Lower lobe of right lung (tissue), 2 donors: ENCODE measurements around the gene HHIP. TPM values are rescaled to one million over a fixed set of nuclear protein-coding genes. Genes with fewer than 3 reads are reported as not detected.

Experiments used
- ATAC-seq, 2 donors: fragments of 200-7000 bp; cut with Tn5 transposase; one replicate each; pipeline ENCODE4 v1.9.1; 2020 to 2022; ENCODE audit warnings: mild to moderate bottlenecking in 2 of 2, moderate library complexity in 2 of 2
- DNase-seq: peaks from one replicate; pipeline ENCODE4 v3.0.0-alpha.2; 2020
- H3K27ac ChIP-seq: fragments of 200-600 bp; one replicate; pipeline ENCODE4 v1.8.0; 2022
- H3K27me3 ChIP-seq: fragments of 200-600 bp; one replicate; pipeline ENCODE4 v1.8.0; 2022; ENCODE audit warnings: low read depth
- H3K36me3 ChIP-seq: fragments of 200-600 bp; one replicate; pipeline ENCODE4 v1.8.0; 2022; ENCODE audit warnings: mild to moderate bottlenecking
- H3K4me1 ChIP-seq: fragments of 200-600 bp; one replicate; pipeline ENCODE4 v1.8.0; 2022
- H3K4me3 ChIP-seq: fragments of 200-600 bp; one replicate; pipeline ENCODE4 v1.8.0; 2022; ENCODE audit warnings: mild to moderate bottlenecking
- H3K9me3 ChIP-seq: fragments of 200-600 bp; one replicate; pipeline ENCODE4 v1.8.0; 2022
- intact Hi-C: fragments of 100-400 bp; cut with DNase I; formaldehyde crosslinking; loops from one replicate; pipeline ENCODE4 v1.11.0; 2022
- total RNA-seq: library from RNA; stranded (reverse); fragmentation: NEBNext Ultra II Directional; extraction: Animal tissue kit (Norgen Biotek cat#: 25700); gene quantifications from one replicate; pipeline ENCODE4 v1.2.1, GENCODE V29; 2021
- TF ChIP-seq, protein P1 (sequence below): fragments of 200-600 bp; IDR thresholded peaks from one replicate; pipeline ENCODE4 v1.8.0; 2022; ENCODE audit warnings: antibody characterized with exemption, mild to moderate bottlenecking
- donor health status: DM: no; HTN: yes; CAD: no; lungs with severe emphysema.

The HHIP gene
- total RNA-seq, 1 donor from 2014 or later, result 172 TPM

DNA sequence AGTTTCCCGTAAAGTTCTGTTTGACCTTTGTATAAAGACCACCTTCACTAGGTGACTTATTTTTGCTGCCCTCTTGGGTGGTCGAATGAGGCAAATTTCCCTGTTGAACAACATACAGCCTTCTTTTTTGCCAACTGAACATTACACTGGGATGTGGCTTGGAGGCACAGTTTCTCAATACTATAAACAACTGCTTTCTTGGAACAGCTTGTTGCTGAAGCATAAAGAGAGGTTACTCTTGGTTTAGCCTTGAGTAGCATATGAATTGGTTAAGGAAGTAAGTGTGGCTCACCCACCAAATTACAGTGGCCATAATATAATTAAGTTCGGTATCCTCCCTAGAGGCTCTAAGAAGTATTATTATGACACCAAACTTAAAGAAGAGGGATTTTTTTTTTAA lies 40.0 kb downstream of the HHIP start:
- no peaks in the 10 kb centered on the region for H3K4me1 ChIP-seq
- H3K27me3 ChIP-seq, result no peaks in the 10 kb centered on the region
- intact Hi-C loops, result no loop called here
- no peaks in the 10 kb centered on the region for H3K9me3 ChIP-seq
- TF ChIP-seq, protein P1, sequence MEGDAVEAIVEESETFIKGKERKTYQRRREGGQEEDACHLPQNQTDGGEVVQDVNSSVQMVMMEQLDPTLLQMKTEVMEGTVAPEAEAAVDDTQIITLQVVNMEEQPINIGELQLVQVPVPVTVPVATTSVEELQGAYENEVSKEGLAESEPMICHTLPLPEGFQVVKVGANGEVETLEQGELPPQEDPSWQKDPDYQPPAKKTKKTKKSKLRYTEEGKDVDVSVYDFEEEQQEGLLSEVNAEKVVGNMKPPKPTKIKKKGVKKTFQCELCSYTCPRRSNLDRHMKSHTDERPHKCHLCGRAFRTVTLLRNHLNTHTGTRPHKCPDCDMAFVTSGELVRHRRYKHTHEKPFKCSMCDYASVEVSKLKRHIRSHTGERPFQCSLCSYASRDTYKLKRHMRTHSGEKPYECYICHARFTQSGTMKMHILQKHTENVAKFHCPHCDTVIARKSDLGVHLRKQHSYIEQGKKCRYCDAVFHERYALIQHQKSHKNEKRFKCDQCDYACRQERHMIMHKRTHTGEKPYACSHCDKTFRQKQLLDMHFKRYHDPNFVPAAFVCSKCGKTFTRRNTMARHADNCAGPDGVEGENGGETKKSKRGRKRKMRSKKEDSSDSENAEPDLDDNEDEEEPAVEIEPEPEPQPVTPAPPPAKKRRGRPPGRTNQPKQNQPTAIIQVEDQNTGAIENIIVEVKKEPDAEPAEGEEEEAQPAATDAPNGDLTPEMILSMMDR, result no peak
- H3K27ac ChIP-seq, result no peak overlapping the region
- no peak for ATAC-seq
- no peaks in the 10 kb centered on the region for H3K36me3 ChIP-seq
- no peak overlapping the region for H3K4me3 ChIP-seq
- DNase-seq, result no peak

DNA sequence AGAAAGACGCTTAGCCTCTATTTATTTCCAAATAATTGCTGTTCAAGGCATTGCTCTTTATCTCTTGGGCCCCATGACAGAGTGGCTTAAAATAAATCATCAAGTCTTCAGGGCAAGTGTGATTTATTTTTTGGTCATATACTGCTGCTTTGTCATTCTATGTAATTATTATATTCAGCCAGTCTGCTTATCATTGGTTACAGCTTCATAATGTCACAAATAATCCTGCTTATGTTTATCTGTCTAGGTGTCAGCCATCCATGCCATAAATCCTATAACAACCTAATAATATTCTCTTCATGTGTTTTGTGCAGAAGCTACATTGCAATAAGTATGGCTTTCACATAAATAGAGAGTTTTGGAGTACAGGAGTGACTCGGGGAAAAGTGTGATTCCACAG lies 41.0 kb downstream of the HHIP start:
- DNase-seq (no peak), ATAC-seq (no peak)
- no peaks in the 10 kb centered on the region for H3K9me3 ChIP-seq
- no peaks in the 10 kb centered on the region for H3K36me3 ChIP-seq
- intact Hi-C loops, result no loop called here
- no peaks in the 10 kb centered on the region for H3K27me3 ChIP-seq
- H3K27ac ChIP-seq, result no peak overlapping the region
- TF ChIP-seq, protein P1, result no peak
- H3K4me1 ChIP-seq, result no peaks in the 10 kb centered on the region
- no peak overlapping the region for H3K4me3 ChIP-seq

DNA sequence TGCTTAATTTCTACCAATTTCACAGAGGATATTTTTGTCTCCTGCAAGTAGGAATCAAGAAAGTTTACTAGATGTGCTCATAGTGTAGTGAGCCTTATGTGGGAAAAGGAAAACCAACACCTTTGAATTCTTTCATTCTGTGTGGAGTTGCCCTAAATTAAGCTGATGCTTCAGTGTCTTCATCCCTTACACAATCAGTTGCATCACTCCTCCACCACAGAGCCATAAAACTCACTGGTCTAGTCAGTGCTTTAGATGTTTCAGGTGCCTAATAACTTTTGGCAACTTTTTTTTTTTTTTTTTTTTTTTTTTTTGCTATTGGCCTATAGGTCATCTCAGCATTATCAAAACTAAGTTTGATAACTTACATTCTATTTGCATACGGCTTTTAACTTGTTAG lies 41.5 kb downstream of the HHIP start:
- no peak for DNase-seq
- no peaks in the 10 kb centered on the region for H3K27me3 ChIP-seq
- H3K27ac ChIP-seq, result no peak overlapping the region
- TF ChIP-seq, protein P1, result no peak
- no peaks in the 10 kb centered on the region for H3K9me3 ChIP-seq
- no peaks in the 10 kb centered on the region for H3K36me3 ChIP-seq
- no peak overlapping the region for H3K4me3 ChIP-seq
- intact Hi-C loops, result no loop called here
- no peak for ATAC-seq
- no peaks in the 10 kb centered on the region for H3K4me1 ChIP-seq

DNA sequence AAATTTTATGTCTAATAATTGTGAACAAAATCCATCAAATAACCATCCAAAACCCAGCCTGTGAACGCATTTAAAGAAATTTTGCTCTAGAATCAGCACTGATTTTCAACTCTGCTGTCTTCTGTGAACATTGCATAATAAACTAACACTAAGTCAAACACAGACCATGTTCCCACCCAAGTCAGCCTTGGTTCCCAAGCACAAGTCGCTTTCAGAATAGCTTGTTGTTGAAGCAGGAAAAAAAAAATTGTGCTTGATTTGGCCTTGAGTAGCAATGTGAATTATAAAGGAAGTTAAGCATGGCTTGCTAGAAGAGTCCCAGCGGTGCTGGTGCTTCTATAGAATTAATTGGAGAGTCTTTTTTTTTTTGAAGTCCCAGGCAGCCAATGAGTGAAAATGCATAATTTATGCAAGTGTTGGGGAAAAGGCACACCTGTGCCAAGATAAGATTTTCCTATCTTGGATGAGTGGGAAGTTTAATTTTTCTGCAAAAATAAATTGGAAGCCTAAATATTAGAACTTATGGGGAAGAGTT lies 42.1 kb downstream of the HHIP start:
- H3K27ac ChIP-seq, result no peak overlapping the region
- no peaks in the 10 kb centered on the region for H3K9me3 ChIP-seq
- no peaks in the 10 kb centered on the region for H3K27me3 ChIP-seq
- intact Hi-C loops, result no loop called here
- DNase-seq, result no peak
- no peak overlapping the region for H3K4me3 ChIP-seq
- TF ChIP-seq, protein P1, result no peak
- no peaks in the 10 kb centered on the region for H3K4me1 ChIP-seq
- no peaks in the 10 kb centered on the region for H3K36me3 ChIP-seq
- ATAC-seq, result no peak

GRCh38 chr4:144689125-144689524 lies 43.2 kb downstream of the HHIP start:
- no peak for DNase-seq
- intact Hi-C loops, result no loop called here

More at GRCh38 chr4:144689125-144689524, 43.2 kb downstream of the HHIP start:
- no peak overlapping the region for H3K27ac ChIP-seq
- H3K36me3 ChIP-seq, result no peaks in the 10 kb centered on the region
- H3K4me3 ChIP-seq, result no peak overlapping the region
- H3K27me3 ChIP-seq, result no peaks in the 10 kb centered on the region
- no peaks in the 10 kb centered on the region for H3K9me3 ChIP-seq
- H3K4me1 ChIP-seq, result no peaks in the 10 kb centered on the region
- ATAC-seq, result no peak
- TF ChIP-seq, protein P1, result no peak
